B cell (primary cell): ENCODE data around the gene MT3. TPM values are rescaled to one million over a fixed set of nuclear protein-coding genes. Genes with fewer than 3 reads are reported as not detected.

Experiments
- ATAC-seq: fragments of 200-7000 bp; cut with Tn5 transposase; one replicate; pipeline ENCODE4 v1.10.0; 2021; ENCODE audit warnings: low read depth, mild to moderate bottlenecking, moderate number of reproducible peaks, moderate library complexity
- CTCF ChIA-PET: fragments of 350-600 bp; sonication (Branson Sonifier 250); formaldehyde crosslinking; loops from one replicate; lab custom pipeline; 2021; ENCODE audit warnings: antibody characterized with exemption, inconsistent platforms; lab: Charles Lee
- POLR2A ChIA-PET: fragments of 350-600 bp; sonication (Branson Sonifier 250); formaldehyde crosslinking; loops from one replicate; lab custom pipeline; 2021; ENCODE audit warnings: antibody characterized with exemption; lab: Charles Lee
- DNase-seq: peaks from one replicate; pipeline ENCODE4 v3.0.0; 2013
- H2AFZ ChIP-seq: 2 replicates; pipeline ENCODE4 v1.6.1; 2012; ENCODE audit warnings: mild to moderate bottlenecking, low read depth, low read length; ENCODE audit not compliant: insufficient read depth, poor library complexity, severe bottlenecking
- H3K27ac ChIP-seq, 2 donors: 1 replicate in 1 of 2; 2 replicates in 1 of 2; pipeline ENCODE4 v1.5.1; 2012 to 2013; ENCODE audit warnings: low read length in 2 of 2, mild to moderate bottlenecking in 2 of 2, moderate library complexity in 1 of 2
- H3K27me3 ChIP-seq, 4 experiments: fragments of 200-600 bp in 1 of 4; sonication (generic) in 1 of 4; replicated peaks in 1 of 4; 1 replicate in 2 of 4; 2 replicates in 2 of 4; pipeline versions ENCODE4 v1.6.1 to v1.7.0; 2013 to 2016; ENCODE audit warnings: low read length in 3 of 4, mild to moderate bottlenecking in 2 of 4, mixed read lengths in 1 of 4, moderate library complexity in 1 of 4; ENCODE audit not compliant: insufficient read depth in 4 of 4, control insufficient read depth in 3 of 4; ENCODE audit errors: control extremely low read depth in 1 of 4
- H3K36me3 ChIP-seq, 2 experiments: replicated peaks in 1 of 2; 1 replicate in 1 of 2; 2 replicates in 1 of 2; pipeline versions ENCODE4 v1.6.1 to v1.7.1; 2013; ENCODE audit warnings: low read length in 1 of 2; ENCODE audit not compliant: insufficient read depth in 2 of 2, control insufficient read depth in 1 of 2; ENCODE audit errors: control extremely low read depth in 1 of 2, extremely low read depth in 1 of 2
- H3K4me1 ChIP-seq, 2 donors: fragments of 200-600 bp in 1 of 2; sonication (generic) in 1 of 2; 1 replicate in 1 of 2; 2 replicates in 1 of 2; pipeline versions ENCODE4 v1.5.1 to v1.6.1; 2013 to 2017; ENCODE audit warnings: low read length in 2 of 2; ENCODE audit not compliant: control insufficient read depth in 2 of 2, insufficient read depth in 2 of 2
- H3K4me2 ChIP-seq: replicated peaks from 2 replicates; pipeline ENCODE3; 2012; ENCODE audit warnings: mild to moderate bottlenecking, low read depth, low read length; ENCODE audit not compliant: poor library complexity, severe bottlenecking
- H3K4me3 ChIP-seq, 5 experiments: fragments of 200-600 bp in 1 of 5; sonication (generic) in 1 of 5; 1 replicate in 3 of 5; 2 replicates in 2 of 5; pipeline versions ENCODE4 v1.5.1 to v1.7.0; 2011 to 2016; ENCODE audit warnings: low read length in 4 of 5, mild to moderate bottlenecking in 4 of 5, low read depth in 2 of 5, control low read depth in 1 of 5, moderate library complexity in 1 of 5; ENCODE audit not compliant: insufficient read depth in 1 of 5; ENCODE audit errors: control extremely low read depth in 1 of 5, extremely low read depth in 1 of 5
- H3K79me2 ChIP-seq: fragments of 200-600 bp; sonication (generic); one replicate; pipeline ENCODE4 v1.6.0; 2016; ENCODE audit warnings: low read length; ENCODE audit not compliant: control insufficient read depth, insufficient read depth
- H3K9ac ChIP-seq: fragments of 200-600 bp; sonication (generic); 2 replicates; pipeline ENCODE4 v1.6.1; 2017; ENCODE audit warnings: mild to moderate bottlenecking, low read length, moderate library complexity
- H3K9me3 ChIP-seq, 3 donors: one replicate each; pipeline versions ENCODE4 v1.6.1 to v1.7.1; 2013; ENCODE audit warnings: low read length in 2 of 3; ENCODE audit not compliant: control insufficient read depth in 2 of 3, insufficient read depth in 1 of 3; ENCODE audit errors: control extremely low read depth in 1 of 3
- H4K20me1 ChIP-seq: 2 replicates; pipeline ENCODE4 v1.6.0; 2012; ENCODE audit warnings: mild to moderate bottlenecking, low read length; ENCODE audit not compliant: insufficient read depth, control insufficient read depth, poor library complexity, severe bottlenecking
- H3K27ac Mint-ChIP-seq: one replicate; pipeline ENCODE4 v1.8.0; 2021; ENCODE audit warnings: mixed read lengths
- H3K27me3 Mint-ChIP-seq: one replicate; pipeline ENCODE4 v1.8.0; 2021; ENCODE audit warnings: mixed read lengths
- H3K4me1 Mint-ChIP-seq: one replicate; pipeline ENCODE4 v1.8.0; 2021; ENCODE audit warnings: mixed read lengths
- H3K4me3 Mint-ChIP-seq: one replicate; pipeline ENCODE4 v1.8.0; 2021; ENCODE audit warnings: mixed read lengths
- H3K9me3 Mint-ChIP-seq: one replicate; pipeline ENCODE4 v1.8.0; 2022; ENCODE audit warnings: mixed read lengths; ENCODE audit not compliant: insufficient read depth
- CTCF ChIP-seq: fragments of 200-600 bp; IDR thresholded peaks from one replicate; pipeline ENCODE4 v1.8.0; 2022; ENCODE audit warnings: antibody characterized with exemption, mild to moderate bottlenecking
- EZH2 ChIP-seq: IDR thresholded peaks from 2 replicates; pipeline ENCODE4 v1.6.1; 2012; ENCODE audit warnings: borderline replicate concordance, low read depth, mild to moderate bottlenecking, moderate library complexity, low read length; ENCODE audit not compliant: insufficient read depth, poor library complexity, severe bottlenecking
- WGBS: methylation state at CpG from one replicate; pipeline ENCODE4 v1.1.5; 2013; ENCODE audit warnings: missing lambda C conversion rate; ENCODE audit not compliant: insufficient coverage; 5-methylcytosine and 5-hydroxymethylcytosine counted together
- intact Hi-C: fragments of 100-400 bp; cut with micrococcal nuclease; formaldehyde crosslinking; loops from one replicate; pipeline ENCODE4 v1.10.0; 2022
- polyA plus RNA-seq: library from polyadenylated mRNA; depleted of rRNA; stranded (reverse); fragments of >200 nt; gene quantifications from 2 replicates; pipeline ENCODE4 v1.2.3, GENCODE V29; 2012
- total RNA-seq, 2 donors: library from RNA; stranded (reverse); fragments of 120-200 nt in 1 of 2; gene quantifications; 1 replicate in 1 of 2; 2 replicates in 1 of 2; pipeline versions ENCODE4 v1.2.3 to v1.2.4, GENCODE V29; 2013 to 2022

Gene MT3
- total and polyA plus RNA-seq, 2 donors (not counting 1 experiment from before 2014, with no cell fraction given), result not detected

GRCh38 chr16:56576585-56577299, 12.6 kb upstream of the MT3 start:
- no peaks in the 10 kb centered on the region for H3K27me3 ChIP-seq
- peaks cover 1% of the 10 kb centered on the region for H3K4me1 Mint-ChIP-seq
- H3K9me3 Mint-ChIP-seq, result no peaks in the 10 kb centered on the region
- peak overlapping the region; percentile 28 for H2AFZ ChIP-seq
- H3K79me2 ChIP-seq, result no peaks in the 10 kb centered on the region
- DNase-seq (peak; percentile 76), ATAC-seq (peak; percentile 98)
- 22% methylated on average over 8 of the region's 8 CpGs for WGBS
- CTCF ChIA-PET, result interaction anchor here (0.8 to 4.0 kb wide), 8 partner anchors 9 to 130 kb away, joined by 3 to 53 read pairs (median 5); partner anchors contain the start of gene MT1X
- H3K27ac Mint-ChIP-seq, result no peak overlapping the region
- POLR2A ChIA-PET, result interaction anchor here (1.0 kb wide), 1 partner anchor 24 kb away, joined by 4 read pairs; no protein-coding TSS in a partner anchor
- TF ChIP-seq EZH2, result no peak
- TF ChIP-seq CTCF, result peak; percentile 72
- H3K4me3 ChIP-seq, result no peak overlapping the region
- intact Hi-C loops, result loop anchor here (2.0 kb wide), 1 partner anchor 32 kb away; the partner anchor contains the start of gene MT2A
- H3K36me3 ChIP-seq, result no peaks in the 10 kb centered on the region
- H3K4me1 ChIP-seq, result peaks cover 0 to 3% of the 10 kb centered on the region in 2 donors
- no peak overlapping the region for H3K4me2 ChIP-seq
- H3K4me3 Mint-ChIP-seq, result no peak overlapping the region
- H3K9ac ChIP-seq, result no peak overlapping the region
- H4K20me1 ChIP-seq, result no peaks in the 10 kb centered on the region
- H3K27ac ChIP-seq, result no peak overlapping the region
- peaks cover 0 to 3% (median 0%) of the 10 kb centered on the region in 3 donors for H3K9me3 ChIP-seq
- peaks cover 6% of the 10 kb centered on the region for H3K27me3 Mint-ChIP-seq

GRCh38 chr16:56577300-56577625, 12.1 kb upstream of the MT3 start:
- no peaks in the 10 kb centered on the region for H3K9me3 Mint-ChIP-seq
- ATAC-seq, result no peak
- intact Hi-C loops, result loop anchor here (2.0 kb wide), 1 partner anchor 32 kb away; the partner anchor contains the start of gene MT2A
- WGBS, result 80% methylated on average over 3 of the region's 4 CpGs
- peaks cover 1% of the 10 kb centered on the region for H3K4me1 Mint-ChIP-seq
- H3K4me2 ChIP-seq, result no peak overlapping the region
- H3K9ac ChIP-seq, result no peak overlapping the region
- peaks cover 0 to 3% (median 0%) of the 10 kb centered on the region in 3 donors for H3K9me3 ChIP-seq
- H2AFZ ChIP-seq, result peak overlapping the region; percentile 28
- no peak overlapping the region for H3K4me3 ChIP-seq
- H3K27ac ChIP-seq, result no peak overlapping the region
- no peaks in the 10 kb centered on the region for H3K79me2 ChIP-seq
- no peak for DNase-seq
- H3K27me3 ChIP-seq, result no peaks in the 10 kb centered on the region
- H3K36me3 ChIP-seq, result no peaks in the 10 kb centered on the region
- peaks cover 11% of the 10 kb centered on the region for H3K27me3 Mint-ChIP-seq
- H3K4me1 ChIP-seq, result peaks cover 0 to 3% of the 10 kb centered on the region in 2 donors
- no peak for TF ChIP-seq EZH2
- peak; percentile 32 for TF ChIP-seq CTCF
- H3K27ac Mint-ChIP-seq, result no peak overlapping the region
- POLR2A ChIA-PET, result interaction anchor here (1.0 kb wide), 1 partner anchor 23 kb away, joined by 4 read pairs; no protein-coding TSS in a partner anchor
- CTCF ChIA-PET, result interaction anchor here (1.2 to 4.0 kb wide), 5 partner anchors 23 to 130 kb away, joined by 4 to 53 read pairs (median 6); partner anchors contain the start of gene MT1X
- H3K4me3 Mint-ChIP-seq, result no peak overlapping the region
- no peaks in the 10 kb centered on the region for H4K20me1 ChIP-seq
